Stimulated activated memory B cell treated with anti-CD40 and anti-IgM and Interleukin-4, amounts not matched to agents 10 μg/mL and 1 μg/mL and 100 μg/mL, for 72 hours (primary cell): Measurements from ENCODE around the gene CIDEC.

Source experiments
- ATAC-seq: fragments of 150-1000 bp; cut with Tn5 transposase; 2 replicates; pipeline ENCODE4 v1.10.0; 2021
- H3K27ac Mint-ChIP-seq: one replicate; pipeline ENCODE4 v1.8.0; 2022; ENCODE audit warnings: mild to moderate bottlenecking, mixed read lengths
- H3K27me3 Mint-ChIP-seq: one replicate; pipeline ENCODE4 v1.8.0; 2022; ENCODE audit warnings: mixed read lengths
- H3K36me3 Mint-ChIP-seq: one replicate; pipeline ENCODE4 v1.8.0; 2022; ENCODE audit warnings: mixed read lengths
- H3K4me1 Mint-ChIP-seq: one replicate; pipeline ENCODE4 v1.8.0; 2022; ENCODE audit warnings: mixed read lengths
- H3K4me3 Mint-ChIP-seq: one replicate; pipeline ENCODE4 v1.8.0; 2022; ENCODE audit warnings: mild to moderate bottlenecking, moderate library complexity, mixed read lengths
- H3K9me3 Mint-ChIP-seq: one replicate; pipeline ENCODE4 v1.8.0; 2022; ENCODE audit warnings: mixed read lengths

CIDEC gene, protein sequence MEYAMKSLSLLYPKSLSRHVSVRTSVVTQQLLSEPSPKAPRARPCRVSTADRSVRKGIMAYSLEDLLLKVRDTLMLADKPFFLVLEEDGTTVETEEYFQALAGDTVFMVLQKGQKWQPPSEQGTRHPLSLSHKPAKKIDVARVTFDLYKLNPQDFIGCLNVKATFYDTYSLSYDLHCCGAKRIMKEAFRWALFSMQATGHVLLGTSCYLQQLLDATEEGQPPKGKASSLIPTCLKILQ

DNA sequence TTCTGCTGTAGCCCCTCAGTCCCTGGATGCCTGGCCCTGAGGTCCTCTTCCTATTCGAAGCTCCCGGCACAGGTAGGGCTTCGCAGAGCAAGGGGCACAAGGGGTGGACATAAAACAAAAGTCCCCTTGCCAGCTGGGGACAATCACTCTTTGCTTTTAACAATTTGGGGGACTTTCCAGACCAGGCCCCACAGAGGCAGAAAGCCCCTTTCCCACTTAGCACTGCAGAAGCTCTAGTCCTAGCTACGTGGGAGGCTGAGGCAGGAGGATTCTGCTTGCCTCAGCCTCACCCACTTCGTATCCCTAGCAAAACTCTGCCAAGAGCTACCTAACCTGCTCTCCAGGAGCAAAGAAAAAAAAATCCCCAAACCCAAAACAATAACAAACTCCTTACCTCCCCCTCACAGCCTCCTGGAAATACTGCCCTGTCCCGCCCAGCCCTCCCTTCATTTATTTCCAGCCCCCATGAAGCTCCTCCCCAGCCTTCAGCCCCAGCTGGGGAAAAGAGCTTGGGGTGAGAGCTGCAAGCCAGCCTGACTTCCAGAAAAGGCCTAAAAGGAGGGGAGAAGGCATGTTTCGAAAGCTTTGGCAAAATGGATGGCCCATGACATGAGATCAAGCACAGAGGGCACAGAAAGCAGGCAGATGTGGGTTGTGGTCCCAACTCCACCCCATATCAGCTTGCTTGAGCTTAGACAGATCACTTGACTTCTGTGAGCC, at the start of gene CIDEC:
Gene CIDEC (minus strand): TSS at position 424 of the 720 bp plus-strand sequence. CDS start 1,767 bp downstream, outside the sequence.
- H3K4me3 Mint-ChIP-seq = no peak within 1 kb of the TSS
- H3K4me1 Mint-ChIP-seq = no peaks in the 10 kb centered on the region
- ATAC-seq = no peak
- no peak within 1 kb of the TSS for H3K27ac Mint-ChIP-seq
- H3K27me3 Mint-ChIP-seq = peaks cover 23% of the 10 kb centered on the region
- H3K36me3 Mint-ChIP-seq = no peaks in the 10 kb centered on the region
- no peaks in the 10 kb centered on the region for H3K9me3 Mint-ChIP-seq

DNA sequence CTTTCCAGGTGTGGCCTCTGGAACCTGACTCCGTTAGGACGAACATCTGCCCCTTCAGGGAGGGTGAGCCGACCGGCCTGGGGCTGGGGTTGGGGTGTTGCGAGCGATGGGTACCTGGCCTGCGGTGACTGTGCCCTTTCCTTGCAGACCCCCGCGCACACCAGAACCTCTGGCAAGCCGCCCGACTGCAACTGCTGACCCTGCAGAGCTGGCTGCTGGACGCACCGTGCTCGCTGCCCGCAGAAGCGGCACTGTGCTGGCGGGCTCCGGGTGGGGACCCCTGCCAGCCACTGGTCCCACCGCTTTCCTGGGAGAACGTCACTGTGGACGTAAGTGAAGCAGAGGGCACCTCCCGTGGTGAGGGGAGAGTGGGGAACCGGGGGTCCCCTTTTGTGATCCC, 48.1 kb upstream of the CIDEC start:
- Mint-ChIP-seq H3K9me3 (no peaks in the 10 kb centered on the region), H3K27me3 (peaks cover 14% of the 10 kb centered on the region), H3K36me3 (no peaks in the 10 kb centered on the region), H3K4me3 (no peak overlapping the region), H3K27ac (no peak overlapping the region), H3K4me1 (peaks cover 16% of the 10 kb centered on the region)
- no peak for ATAC-seq

DNA sequence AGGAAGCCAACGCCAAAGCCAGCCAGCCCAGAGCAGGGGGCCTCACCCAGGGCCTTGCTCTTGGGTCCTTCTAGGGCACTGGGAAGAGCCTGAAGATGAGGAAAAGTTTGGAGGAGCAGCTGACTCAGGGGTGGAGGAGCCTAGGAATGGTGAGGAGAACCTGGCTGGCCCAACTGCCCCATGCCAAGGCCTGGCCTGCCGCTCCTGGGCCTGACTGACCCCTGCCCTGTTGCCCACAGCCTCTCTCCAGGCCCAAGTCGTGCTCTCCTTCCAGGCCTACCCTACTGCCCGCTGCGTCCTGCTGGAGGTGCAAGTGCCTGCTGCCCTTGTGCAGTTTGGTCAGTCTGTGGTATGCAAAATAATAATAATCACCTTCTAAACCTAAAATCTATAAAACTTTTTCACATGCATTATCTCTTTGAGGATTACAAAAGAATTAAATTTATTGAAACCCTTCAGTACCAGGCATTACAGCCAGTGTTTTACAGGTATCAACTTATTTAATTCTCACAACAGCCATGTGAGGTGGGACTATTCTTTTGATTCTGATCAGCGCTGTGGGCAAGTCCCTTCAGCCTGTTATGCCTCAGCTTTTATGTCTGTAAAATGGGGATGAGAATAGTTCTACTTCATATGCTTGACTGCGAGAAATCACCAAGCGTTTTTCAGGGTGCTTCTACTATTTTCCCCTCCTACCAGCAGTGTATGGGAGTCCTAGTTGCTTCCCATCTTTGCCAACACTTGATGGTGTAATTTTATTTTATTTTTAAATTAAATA, 38.4 kb upstream of the CIDEC start:
- no peak for ATAC-seq
- Mint-ChIP-seq H3K27me3 (peaks cover 28% of the 10 kb centered on the region), H3K9me3 (no peaks in the 10 kb centered on the region), H3K4me3 (no peak overlapping the region), H3K36me3 (no peaks in the 10 kb centered on the region), H3K4me1 (peaks cover 10% of the 10 kb centered on the region), H3K27ac (no peak overlapping the region)

DNA sequence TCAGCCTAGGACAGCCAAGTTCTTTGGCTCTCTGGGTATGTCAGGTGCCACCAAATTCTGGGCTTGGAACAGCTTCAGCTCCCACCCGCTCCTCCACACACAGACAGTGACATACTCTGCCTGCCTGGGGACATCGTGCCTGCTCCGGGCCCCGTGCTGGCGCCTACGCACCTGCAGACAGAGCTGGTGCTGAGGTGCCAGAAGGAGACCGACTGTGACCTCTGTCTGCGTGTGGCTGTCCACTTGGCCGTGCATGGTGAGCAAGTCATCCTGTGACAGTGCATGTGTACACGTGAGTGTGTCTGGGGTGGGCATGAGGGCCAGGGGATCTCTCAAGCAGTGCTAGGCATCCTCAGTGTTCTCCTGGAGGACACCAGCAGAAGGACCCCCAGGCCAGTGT, 37.8 kb upstream of the CIDEC start:
- Mint-ChIP-seq H3K4me3 (no peak overlapping the region), H3K36me3 (no peaks in the 10 kb centered on the region), H3K27me3 (peaks cover 25% of the 10 kb centered on the region), H3K27ac (no peak overlapping the region), H3K9me3 (no peaks in the 10 kb centered on the region), H3K4me1 (peaks cover 10% of the 10 kb centered on the region)
- no peak for ATAC-seq

DNA sequence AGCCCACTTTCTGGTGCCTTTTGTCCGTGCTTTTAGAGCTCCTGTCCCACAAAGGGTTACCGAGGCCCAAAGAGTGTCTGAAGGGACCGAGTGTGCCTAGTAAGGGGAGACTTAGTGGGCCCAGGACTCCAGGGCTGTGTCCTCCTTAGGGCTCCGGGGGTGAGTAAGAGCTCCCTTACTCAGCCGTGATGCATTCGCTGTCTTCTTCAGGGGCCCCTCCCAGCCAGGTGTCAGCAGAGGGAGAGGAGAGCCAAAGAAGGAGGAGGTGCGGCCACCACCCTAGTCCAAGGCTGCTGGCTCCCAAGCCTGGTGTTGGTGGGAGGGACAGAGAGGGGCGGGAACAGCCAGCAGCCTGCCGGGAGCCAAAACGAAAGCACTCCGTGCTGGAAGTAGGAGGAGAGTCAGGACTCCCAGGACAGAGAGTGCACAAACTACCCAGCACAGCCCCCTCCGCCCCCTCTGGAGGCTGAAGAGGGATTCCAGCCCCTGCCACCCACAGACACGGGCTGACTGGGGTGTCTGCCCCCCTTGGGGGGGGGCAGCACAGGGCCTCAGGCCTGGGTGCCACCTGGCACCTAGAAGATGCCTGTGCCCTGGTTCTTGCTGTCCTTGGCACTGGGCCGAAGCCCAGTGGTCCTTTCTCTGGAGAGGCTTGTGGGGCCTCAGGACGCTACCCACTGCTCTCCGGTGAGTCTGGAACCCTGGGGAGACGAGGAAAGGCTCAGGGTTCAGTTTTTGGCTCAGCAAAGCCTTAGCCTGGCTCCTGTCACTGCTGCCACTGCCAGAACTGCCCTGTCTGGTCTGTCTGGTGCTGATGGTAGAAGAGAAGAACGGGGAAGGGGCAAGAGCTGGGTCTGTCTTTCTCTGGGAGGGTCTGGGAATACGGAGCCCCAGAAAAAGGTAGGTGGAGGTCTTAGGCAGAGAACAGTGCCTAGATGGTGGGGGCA, 37.0 kb upstream of the CIDEC start, which contains the start of gene IL17RC:
Gene IL17RC (plus strand): TSS at position 365 of the 947 bp plus-strand sequence. CDS start 218 bp downstream, at position 583.
- H3K9me3 Mint-ChIP-seq = no peaks in the 10 kb centered on the region
- H3K27ac Mint-ChIP-seq = peak within 1 kb of the TSS; percentile 51
- peaks cover 25% of the 10 kb centered on the region for H3K27me3 Mint-ChIP-seq
- peak within 1 kb of the TSS; percentile 68 for H3K4me3 Mint-ChIP-seq
- peak; percentile 18 for ATAC-seq
- H3K36me3 Mint-ChIP-seq = no peaks in the 10 kb centered on the region
- H3K4me1 Mint-ChIP-seq = peaks cover 10% of the 10 kb centered on the region

DNA sequence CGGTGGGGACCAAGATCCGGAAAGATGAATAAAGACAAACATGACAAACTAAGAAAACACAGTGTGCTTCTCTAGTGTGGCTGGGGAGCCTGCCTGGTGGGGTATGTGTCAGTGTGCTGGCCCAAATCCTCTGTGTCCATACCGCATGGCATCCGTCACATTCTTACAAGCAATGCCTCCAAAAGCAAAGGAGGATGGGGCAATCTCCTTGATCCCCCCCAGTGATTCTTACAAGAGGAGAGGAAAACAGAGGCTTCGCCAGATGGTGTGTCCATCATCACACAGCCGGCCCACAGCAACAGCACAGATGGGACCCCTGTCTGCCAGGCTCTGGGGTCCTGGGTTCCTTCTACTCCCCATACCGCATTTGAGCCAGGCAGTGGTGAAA, 36.3 kb upstream of the CIDEC start:
- Mint-ChIP-seq H3K27ac (peak overlapping the region; percentile 51), H3K9me3 (no peaks in the 10 kb centered on the region), H3K36me3 (no peaks in the 10 kb centered on the region), H3K4me1 (peaks cover 10% of the 10 kb centered on the region), H3K4me3 (peak overlapping the region; percentile 34), H3K27me3 (peaks cover 31% of the 10 kb centered on the region)
- no peak for ATAC-seq

DNA sequence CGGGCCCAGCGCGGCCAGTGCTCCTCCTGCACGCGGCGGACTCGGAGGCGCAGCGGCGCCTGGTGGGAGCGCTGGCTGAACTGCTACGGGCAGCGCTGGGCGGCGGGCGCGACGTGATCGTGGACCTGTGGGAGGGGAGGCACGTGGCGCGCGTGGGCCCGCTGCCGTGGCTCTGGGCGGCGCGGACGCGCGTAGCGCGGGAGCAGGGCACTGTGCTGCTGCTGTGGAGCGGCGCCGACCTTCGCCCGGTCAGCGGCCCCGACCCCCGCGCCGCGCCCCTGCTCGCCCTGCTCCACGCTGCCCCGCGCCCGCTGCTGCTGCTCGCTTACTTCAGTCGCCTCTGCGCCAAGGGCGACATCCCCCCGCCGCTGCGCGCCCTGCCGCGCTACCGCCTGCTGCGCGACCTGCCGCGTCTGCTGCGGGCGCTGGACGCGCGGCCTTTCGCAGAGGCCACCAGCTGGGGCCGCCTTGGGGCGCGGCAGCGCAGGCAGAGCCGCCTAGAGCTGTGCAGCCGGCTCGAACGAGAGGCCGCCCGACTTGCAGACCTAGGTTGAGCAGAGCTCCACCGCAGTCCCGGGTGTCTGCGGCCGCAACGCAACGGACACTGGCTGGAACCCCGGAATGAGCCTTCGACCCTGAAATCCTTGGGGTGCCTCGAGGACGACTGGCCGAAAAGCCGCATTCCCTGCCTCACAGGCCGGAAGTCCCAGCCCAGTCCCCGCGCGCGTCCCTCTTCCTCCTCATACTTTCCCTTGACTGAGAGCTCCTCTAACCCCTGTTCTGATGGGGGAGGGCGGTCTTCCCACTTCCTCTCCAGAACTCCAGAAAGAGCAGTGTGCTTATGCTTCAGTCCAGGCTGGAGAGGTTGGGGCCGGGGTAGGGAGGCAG, 35.4 kb upstream of the CIDEC start:
- ATAC-seq = peak; percentile 56
- no peak overlapping the region for H3K27ac Mint-ChIP-seq
- H3K27me3 Mint-ChIP-seq = peaks cover 36% of the 10 kb centered on the region
- peaks cover 10% of the 10 kb centered on the region for H3K4me1 Mint-ChIP-seq
- peak overlapping the region; percentile 68 for H3K4me3 Mint-ChIP-seq
- no peaks in the 10 kb centered on the region for H3K36me3 Mint-ChIP-seq
- no peaks in the 10 kb centered on the region for H3K9me3 Mint-ChIP-seq

- no peaks in the 10 kb centered on the region for H3K36me3 Mint-ChIP-seq
- peak; percentile 6 for ATAC-seq
- H3K4me1 Mint-ChIP-seq = peaks cover 11% of the 10 kb centered on the region
- H3K4me3 Mint-ChIP-seq = peak overlapping the region; percentile 68
- no peak overlapping the region for H3K27ac Mint-ChIP-seq
- H3K27me3 Mint-ChIP-seq = peaks cover 36% of the 10 kb centered on the region
- no peaks in the 10 kb centered on the region for H3K9me3 Mint-ChIP-seq
Measured at GRCh38 chr3:9914559-9915253, 34.7 kb upstream of the CIDEC start.

GRCh38 chr3:9914011-9914410, 34.0 kb upstream of the CIDEC start:
- Mint-ChIP-seq H3K27me3 (peaks cover 36% of the 10 kb centered on the region), H3K9me3 (no peaks in the 10 kb centered on the region), H3K4me3 (no peak overlapping the region), H3K27ac (no peak overlapping the region), H3K4me1 (peaks cover 18% of the 10 kb centered on the region), H3K36me3 (no peaks in the 10 kb centered on the region)
- ATAC-seq = no peak

DNA sequence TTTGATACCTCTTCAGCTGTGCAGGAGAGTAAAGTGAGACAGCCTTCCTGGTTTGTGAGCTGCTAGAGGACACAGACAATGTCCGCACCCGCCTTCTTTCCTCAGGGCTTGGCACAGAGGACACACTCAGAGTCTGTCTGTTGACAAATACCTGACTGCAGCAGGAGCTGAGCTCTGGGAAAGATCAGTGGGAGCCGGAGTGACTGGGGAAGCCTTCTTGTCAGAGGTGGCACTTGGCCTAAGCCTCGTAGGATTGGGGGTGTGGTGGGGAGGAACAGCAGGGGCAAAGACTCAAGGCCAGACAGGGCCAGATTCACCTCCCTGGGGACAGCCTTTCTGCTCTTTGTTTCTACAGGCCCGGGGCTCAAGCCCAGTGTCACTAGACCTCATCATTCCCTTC, 33.5 kb upstream of the CIDEC start:
- Mint-ChIP-seq H3K27me3 (peaks cover 36% of the 10 kb centered on the region), H3K36me3 (no peaks in the 10 kb centered on the region), H3K4me1 (peaks cover 19% of the 10 kb centered on the region), H3K4me3 (no peak overlapping the region), H3K9me3 (no peaks in the 10 kb centered on the region), H3K27ac (no peak overlapping the region)
- no peak for ATAC-seq

DNA sequence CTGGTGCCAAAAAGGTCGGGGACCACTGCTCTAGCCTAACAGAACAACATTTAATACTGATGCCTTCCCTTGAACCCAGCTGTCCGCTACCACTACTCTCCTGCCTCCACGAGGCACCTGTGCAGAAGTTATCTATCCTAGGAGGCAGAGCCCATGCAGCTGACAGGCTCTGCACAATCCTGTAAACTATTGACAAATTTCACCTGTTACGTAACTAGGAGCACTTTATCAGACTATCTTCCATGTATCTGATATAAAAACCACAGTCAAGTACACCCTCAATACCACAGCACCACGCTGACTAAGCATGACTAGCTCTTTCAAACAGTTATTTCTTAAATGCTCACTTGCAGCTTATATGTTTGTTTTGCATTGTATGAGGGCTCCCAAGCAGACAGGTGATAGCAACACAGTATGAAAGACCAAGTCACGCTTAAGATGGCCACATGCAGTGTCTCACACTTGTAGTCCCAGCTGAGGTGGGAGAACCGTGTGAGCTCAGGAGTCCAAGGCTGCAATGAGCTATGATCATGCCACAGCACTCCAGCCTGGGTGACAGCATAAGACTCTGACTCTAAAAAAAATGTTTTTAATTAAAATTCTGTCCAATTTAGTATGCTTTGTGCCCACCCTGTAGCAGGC, 32.4 kb upstream of the CIDEC start:
- H3K4me3 Mint-ChIP-seq = no peak overlapping the region
- H3K27me3 Mint-ChIP-seq = peaks cover 36% of the 10 kb centered on the region
- no peaks in the 10 kb centered on the region for H3K36me3 Mint-ChIP-seq
- no peak for ATAC-seq
- peaks cover 19% of the 10 kb centered on the region for H3K4me1 Mint-ChIP-seq
- no peak overlapping the region for H3K27ac Mint-ChIP-seq
- H3K9me3 Mint-ChIP-seq = no peaks in the 10 kb centered on the region

DNA sequence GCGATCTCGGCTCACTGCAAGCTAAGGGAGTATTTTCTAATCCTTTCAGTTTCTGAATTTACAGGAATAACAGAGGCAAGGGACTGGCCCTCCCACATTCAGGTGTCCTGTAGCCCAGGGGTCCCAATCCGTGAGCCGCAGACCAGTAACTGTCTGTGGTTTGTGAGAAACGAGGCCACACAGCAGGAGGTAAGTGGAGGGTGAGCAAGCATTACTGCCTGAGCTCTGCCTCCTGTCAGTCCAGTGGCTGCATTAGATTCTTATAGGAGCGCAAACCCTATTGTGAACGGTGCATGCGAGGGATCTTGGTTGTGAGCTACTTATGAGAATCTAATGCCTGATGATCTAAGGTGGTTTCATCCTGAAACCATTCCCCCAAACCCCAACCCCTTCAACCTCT, 31.8 kb upstream of the CIDEC start:
- H3K27me3 Mint-ChIP-seq = peaks cover 36% of the 10 kb centered on the region
- no peak overlapping the region for H3K27ac Mint-ChIP-seq
- no peak for ATAC-seq
- H3K9me3 Mint-ChIP-seq = no peaks in the 10 kb centered on the region
- no peak overlapping the region for H3K4me3 Mint-ChIP-seq
- peaks cover 16% of the 10 kb centered on the region for H3K4me1 Mint-ChIP-seq
- H3K36me3 Mint-ChIP-seq = no peaks in the 10 kb centered on the region
